AG10803 (cell line): ENCODE measurements around the gene CIITA.
A peak's percentile ranks its signal among the peaks of the same experiment; 100 is the strongest.

Experiments used
- DNase-seq: peaks from one replicate; pipeline ENCODE4 v3.0.0; 2010; ENCODE audit warnings: low read depth
- H3K4me3 ChIP-seq: 2 replicates; pipeline ENCODE4 v1.5.1; 2011; ENCODE audit warnings: mild to moderate bottlenecking, low read length, control low read depth
- TF ChIP-seq, protein P1 (sequence below): conservative IDR thresholded peaks from 2 replicates; pipeline ENCODE4 v1.5.1; 2011; ENCODE audit warnings: mild to moderate bottlenecking, low read length, control low read depth, inconsistent platforms

CIITA gene

DNA sequence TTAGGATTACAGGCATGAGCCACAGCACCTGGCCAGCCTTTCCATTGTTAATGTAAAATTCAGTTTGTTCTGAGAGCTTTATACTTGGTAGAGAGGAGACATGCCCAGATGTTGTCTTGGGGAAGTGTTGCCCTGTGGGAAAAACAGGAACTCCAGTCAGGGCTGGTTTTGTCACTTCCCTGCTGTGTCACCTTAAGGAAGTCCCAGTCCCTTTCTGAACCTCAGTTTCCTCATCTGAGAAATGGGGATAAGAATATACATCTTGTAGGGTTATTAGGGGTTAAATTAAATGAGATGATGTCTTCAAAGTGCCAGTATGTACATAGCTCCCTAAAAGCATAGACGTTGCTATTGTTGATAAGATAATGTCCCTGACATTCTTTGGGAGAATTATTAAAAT lies 92.6 kb downstream of the CIITA start:
- TF ChIP-seq, protein P1, sequence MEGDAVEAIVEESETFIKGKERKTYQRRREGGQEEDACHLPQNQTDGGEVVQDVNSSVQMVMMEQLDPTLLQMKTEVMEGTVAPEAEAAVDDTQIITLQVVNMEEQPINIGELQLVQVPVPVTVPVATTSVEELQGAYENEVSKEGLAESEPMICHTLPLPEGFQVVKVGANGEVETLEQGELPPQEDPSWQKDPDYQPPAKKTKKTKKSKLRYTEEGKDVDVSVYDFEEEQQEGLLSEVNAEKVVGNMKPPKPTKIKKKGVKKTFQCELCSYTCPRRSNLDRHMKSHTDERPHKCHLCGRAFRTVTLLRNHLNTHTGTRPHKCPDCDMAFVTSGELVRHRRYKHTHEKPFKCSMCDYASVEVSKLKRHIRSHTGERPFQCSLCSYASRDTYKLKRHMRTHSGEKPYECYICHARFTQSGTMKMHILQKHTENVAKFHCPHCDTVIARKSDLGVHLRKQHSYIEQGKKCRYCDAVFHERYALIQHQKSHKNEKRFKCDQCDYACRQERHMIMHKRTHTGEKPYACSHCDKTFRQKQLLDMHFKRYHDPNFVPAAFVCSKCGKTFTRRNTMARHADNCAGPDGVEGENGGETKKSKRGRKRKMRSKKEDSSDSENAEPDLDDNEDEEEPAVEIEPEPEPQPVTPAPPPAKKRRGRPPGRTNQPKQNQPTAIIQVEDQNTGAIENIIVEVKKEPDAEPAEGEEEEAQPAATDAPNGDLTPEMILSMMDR = no peak
- H3K4me3 ChIP-seq = no peak overlapping the region
- no peak for DNase-seq

DNA sequence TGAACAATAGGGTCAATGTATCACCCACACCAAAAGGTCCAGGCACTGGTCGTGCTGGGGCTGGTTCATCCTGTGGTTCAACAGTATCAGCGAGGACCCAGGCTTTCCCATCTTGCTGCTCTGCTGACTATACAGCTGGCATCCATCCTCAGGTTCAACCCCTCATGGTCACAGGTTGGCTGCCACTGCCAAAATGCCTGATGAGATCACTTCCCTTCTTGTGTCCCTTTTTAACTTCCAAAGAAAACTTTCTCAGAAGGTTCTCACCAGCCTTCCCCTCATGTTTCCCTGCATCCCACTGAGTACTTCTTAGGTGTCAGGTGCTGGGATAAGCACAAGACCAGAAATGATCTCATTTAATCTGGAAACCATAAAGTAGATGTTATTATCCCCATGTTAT lies 93.1 kb downstream of the CIITA start:
- TF ChIP-seq, protein P1 = no peak
- H3K4me3 ChIP-seq = no peak overlapping the region
- no peak for DNase-seq

DNA sequence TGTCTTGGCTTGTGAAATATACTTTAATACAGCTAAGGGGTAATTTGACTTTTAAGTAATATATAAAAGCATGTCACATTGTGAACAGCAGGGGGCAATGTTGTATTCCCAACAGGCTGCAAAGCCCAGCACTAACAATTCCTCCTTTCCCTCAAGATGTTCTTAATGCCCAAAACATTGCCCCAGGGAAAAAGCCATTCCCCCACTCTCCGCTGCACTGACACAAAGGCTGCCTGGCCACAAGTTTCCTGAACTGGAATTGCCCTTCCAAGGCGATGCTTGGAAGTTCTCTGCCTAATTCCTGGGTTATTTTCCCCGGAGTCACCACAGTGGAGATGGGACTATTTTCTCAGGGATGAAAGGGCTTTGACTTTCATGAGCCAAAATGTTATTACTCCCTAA lies 94.6 kb downstream of the CIITA start:
- H3K4me3 ChIP-seq = no peak overlapping the region
- DNase-seq = peak; percentile 95
- TF ChIP-seq, protein P1 = peak; percentile 76

DNA sequence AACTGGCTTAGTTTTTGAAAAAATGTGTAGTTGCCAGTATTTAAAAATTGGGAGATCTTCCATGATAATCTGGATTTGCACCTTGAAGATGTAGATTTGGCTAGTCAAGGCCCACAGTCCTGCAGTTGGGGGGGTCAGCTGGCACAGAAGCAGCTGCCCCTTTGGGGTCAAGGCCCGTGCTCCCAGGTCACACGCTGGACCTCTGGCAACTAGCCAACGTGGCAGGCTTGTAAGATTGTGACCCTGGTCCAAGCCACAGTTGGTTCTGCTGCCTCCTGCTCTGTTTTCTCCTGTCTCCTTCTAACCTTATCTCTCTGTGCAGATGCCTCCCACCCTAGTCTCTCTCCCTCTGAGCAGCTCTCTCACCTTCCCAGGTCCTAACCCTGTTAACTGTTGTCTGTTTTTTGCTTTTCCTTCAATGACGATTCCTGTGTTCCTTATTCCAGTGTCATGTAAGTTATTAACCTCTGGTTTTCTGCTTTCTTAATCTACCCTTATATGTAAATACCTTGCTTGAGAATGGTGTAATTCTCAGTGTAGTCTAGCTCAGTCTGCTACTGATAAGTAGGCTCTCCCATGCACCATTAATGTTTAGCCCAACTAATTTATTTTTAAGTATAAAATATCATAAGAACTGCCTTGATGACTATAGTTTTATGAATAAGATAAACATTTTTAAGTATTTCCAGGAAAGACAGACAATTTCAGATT lies 95.3 kb downstream of the CIITA start:
- TF ChIP-seq, protein P1 = no peak
- no peak for DNase-seq
- no peak overlapping the region for H3K4me3 ChIP-seq

DNA sequence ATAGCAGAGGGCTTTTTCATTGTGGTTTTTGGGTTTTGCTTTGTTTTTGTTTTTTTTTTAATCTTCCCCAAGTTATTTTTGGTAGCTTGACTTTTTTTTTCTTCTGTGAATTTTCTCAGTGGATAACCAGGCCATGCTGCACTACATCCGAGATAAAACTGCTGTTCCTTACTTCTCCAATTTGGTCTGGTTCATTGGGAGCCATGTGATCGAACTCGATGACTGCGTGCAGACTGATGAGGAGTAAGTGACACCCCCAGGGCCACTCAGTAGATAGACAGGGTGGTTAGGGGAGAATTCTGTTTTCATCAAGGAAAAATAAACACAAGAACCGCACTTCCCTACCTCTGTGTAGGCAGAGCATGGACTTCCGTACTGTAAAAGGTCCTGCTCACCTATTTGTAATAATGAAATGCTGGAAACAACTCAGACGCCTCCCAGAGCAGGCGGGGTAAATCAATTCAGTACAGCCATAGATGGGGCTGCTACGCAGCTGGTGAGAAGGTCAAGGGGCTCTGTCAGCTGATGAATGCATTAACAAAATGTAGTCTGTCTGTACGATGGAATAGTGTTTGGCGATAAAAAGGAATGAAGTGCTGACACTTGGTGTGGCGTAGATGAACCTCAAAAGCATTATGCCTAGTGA lies 95.9 kb downstream of the CIITA start:
- H3K4me3 ChIP-seq = no peak overlapping the region
- DNase-seq = no peak
- TF ChIP-seq, protein P1 = no peak

DNA sequence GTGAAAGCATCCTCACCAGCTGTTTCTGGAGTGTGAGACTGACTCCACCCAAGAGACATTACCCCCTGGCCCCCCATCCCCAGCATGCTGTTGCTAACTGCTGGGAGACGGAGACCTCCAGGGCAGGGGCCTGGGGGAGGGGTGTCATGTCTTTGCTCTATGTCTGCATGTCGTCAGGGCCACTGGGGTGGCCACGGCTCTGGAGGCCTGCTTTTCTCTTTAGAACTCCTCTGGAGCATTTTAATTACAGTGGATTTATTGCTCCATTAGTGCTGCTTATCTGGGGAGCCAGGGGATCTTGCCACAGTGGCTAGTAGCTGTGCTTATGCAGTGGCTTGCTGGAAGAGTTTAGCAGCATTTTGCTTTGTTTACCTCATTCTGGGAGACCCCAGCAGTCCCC lies 99.6 kb downstream of the CIITA start:
- TF ChIP-seq, protein P1 = no peak
- no peak for DNase-seq

DNA sequence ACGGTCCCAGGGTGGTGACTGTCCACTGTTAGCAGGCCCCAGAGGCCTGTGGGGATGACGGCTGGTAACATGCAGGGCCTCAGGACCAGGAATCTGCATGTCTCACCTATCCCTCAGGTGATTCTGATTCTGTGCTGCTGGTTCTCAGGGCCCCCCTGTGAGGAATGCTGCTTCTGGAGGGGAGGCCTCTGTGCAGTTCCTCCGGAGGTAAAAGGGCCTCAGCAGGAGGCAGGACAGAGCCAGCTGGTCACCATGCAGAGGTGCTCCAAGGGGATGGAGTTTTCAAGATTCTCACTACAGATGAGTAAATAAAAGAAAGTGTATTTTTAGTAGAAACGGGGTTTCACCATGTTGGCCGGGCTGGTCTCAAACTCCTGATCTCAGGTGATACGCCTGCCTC lies 101.1 kb downstream of the CIITA start:
- DNase-seq = no peak
- TF ChIP-seq, protein P1 = no peak
- no peak overlapping the region for H3K4me3 ChIP-seq

More for the DNA sequence above, 99.6 kb downstream of the CIITA start:
- no peak overlapping the region for H3K4me3 ChIP-seq
